HEK293 (cell line): Measurements from ENCODE around the gene DBF4.

Experiments used
- CTCF ChIP-seq: fragments of 450-650 bp; formaldehyde crosslinking; IDR thresholded peaks from 2 replicates; pipeline ENCODE4 v1.5.1; 2016; ENCODE audit warnings: missing biosample characterization, missing genetic modification characterization
- ZFP37 ChIP-seq: fragments of 450-650 bp; formaldehyde crosslinking; IDR thresholded peaks from 2 replicates; pipeline ENCODE4 v1.5.1; 2016; ENCODE audit warnings: missing biosample characterization, missing genetic modification characterization
- ZNF10 ChIP-seq: fragments of 450-650 bp; formaldehyde crosslinking; IDR thresholded peaks from 2 replicates; pipeline ENCODE4 v1.5.1; 2017; ENCODE audit warnings: missing biosample characterization, missing genetic modification characterization
- ZNF548 ChIP-seq: fragments of 450-650 bp; formaldehyde crosslinking; IDR thresholded peaks from 2 replicates; pipeline ENCODE4 v1.5.1; 2016; ENCODE audit warnings: missing biosample characterization, missing genetic modification characterization
- ZNF777 ChIP-seq: fragments of 450-650 bp; formaldehyde crosslinking; IDR thresholded peaks from 2 replicates; pipeline ENCODE4 v1.5.1; 2017; ENCODE audit warnings: missing biosample characterization, missing genetic modification characterization, borderline replicate concordance

- no peak for TF ChIP-seq CTCF (tag by site-specific recombination)
- TF ChIP-seq ZFP37 (tag by site-specific recombination), result no peak
- TF ChIP-seq ZNF777 (tag by site-specific recombination), result no peak
- no peak for TF ChIP-seq ZNF548 (tag by site-specific recombination)
- no peak for TF ChIP-seq ZNF10 (tag by site-specific recombination)
Observed at GRCh38 chr7:87918740-87919139, 42.4 kb downstream of the DBF4 start.
